Measurements from ENCODE around the gene KCNH1.

Gene KCNH1

DNA sequence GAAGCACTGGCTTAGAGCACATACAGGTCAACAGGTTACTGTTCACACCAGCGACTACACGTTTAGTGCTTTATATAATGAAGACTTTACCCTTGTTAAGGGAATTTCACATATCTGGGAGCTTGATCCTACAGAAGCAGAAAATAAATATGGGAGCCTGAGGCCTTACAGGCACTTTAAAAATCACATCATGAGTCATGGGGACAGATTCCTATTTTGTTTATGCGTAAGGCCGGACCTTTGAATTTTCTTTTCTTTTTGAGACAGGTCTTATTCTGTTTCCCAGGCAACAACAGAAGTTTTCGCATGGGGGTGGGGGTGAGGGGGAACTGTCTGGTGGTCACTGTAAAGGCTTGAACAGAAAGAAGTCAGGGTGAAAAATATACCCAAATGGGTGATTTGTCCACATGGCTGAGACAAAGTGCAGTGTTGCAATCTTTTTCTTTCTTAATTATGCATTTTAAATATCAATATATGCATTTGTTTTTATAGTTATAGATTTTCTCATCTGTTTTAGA, 276.7 kb downstream of the KCNH1 start:
- no peak for DNase-seq (ENCODE audit: low read depth)

DNA sequence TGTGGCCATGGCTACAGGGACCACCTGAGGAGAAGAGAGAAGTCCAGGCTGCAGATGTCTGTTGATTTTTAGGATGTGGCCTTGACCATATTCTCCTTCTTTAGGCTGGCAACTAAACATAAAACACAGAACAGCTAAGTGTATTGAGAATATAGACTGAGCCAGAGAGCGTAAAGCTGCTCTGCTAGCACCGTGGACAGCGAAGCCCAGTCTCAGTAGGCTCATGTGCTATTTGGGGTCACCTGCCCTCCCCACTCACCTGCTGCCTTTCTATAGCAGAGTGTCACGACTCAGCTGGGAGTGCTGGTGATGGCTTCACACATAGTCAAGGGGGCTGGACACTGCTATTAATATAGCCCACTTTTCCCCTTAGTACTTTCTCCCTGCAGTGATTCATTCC, 278.5 kb downstream of the KCNH1 start:
- DNase-seq (ENCODE audit: low read depth), result no peak

DNA sequence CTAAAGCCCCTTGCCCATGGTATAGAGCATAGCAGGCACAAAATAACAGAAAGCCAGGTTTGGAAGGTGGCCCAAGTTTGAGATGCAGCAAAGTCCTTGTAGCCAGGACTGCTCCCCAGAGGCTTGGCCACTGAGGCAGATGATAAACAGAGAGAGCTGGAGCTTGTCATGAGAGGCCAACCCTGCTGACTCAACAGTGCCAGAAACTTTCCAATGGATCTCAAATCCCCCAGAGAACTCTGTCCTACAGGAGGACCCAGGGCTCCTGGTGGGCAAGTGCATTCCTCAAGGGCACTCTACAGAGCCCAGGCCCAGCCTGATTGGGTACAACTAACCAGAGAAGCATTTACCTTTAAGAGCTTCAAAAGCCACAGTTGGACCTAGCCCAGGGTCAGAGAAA, 280.7 kb downstream of the KCNH1 start:
- no peak for DNase-seq (ENCODE audit: low read depth)

DNA sequence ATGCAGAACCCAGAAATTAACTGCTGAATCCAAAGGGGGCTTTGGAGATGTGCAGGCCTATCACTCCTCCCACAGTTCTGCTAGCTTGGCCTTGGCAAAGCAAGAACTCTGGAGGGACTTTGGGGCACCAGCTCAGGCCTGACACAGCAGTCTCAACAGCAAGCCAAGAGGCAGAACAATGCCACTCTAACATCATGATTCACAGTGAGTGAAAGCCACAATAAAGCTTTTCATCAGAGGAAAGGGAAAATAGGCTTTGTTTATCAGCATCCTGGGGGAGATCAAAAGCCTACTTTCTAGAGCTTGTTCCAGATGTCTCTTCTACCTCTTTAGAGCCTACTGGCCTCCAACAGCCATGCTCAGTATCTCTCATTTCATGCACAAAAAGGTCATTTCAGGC, 283.4 kb downstream of the KCNH1 start:
- no peak for DNase-seq (ENCODE audit: low read depth)

DNA sequence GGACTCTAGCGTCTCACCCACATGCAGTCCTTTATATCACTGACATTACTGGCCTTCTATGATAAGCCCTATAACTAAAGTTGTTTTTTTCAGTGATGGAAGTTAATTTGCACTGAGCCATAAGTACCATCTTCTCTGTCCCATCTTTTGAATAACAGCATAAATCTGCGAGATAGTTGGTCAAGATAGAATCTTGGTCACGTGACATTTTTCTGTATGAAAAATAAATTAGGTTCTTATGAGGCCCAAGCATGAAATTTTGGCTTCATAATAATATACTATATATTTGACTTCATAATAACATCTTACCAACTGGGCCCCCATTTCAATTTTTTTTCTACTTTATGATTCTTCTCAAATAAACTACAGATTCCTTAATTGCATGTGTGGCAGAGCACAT, 285.5 kb downstream of the KCNH1 start:
- no peak for DNase-seq (ENCODE audit: low read depth)

DNA sequence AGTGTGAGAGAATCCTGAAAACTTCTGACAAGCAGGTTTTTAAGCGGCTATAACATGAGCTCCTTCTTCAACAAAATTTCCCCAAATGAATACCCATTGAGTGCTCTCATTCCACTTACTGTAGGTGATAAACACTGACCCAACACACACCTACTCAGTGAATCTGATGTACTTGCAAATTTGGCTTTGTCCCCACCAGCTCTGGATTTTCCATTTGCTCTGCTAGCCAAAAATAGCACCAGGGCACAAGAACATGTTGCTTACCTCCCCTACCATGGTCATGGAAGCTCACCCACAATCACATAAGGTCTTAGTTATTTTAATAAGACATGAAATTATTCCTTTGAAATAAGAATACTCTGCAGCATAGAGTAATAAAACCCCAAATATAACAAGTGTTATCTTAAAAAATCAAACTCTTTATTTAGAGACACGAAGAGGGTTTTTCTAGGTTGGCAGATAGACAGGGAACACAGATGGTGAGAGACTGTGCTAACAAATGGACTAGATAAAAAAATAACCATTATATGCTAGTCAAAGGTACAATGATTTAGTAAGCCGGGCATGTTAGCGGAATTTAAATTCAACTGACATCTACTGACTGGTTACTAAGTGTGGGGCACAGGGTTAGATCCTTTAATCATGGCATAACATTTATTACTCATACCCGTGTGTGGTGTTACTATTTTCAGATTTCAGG, 291.9 kb downstream of the KCNH1 start:
- DNase-seq (ENCODE audit: low read depth), result no peak

DNA sequence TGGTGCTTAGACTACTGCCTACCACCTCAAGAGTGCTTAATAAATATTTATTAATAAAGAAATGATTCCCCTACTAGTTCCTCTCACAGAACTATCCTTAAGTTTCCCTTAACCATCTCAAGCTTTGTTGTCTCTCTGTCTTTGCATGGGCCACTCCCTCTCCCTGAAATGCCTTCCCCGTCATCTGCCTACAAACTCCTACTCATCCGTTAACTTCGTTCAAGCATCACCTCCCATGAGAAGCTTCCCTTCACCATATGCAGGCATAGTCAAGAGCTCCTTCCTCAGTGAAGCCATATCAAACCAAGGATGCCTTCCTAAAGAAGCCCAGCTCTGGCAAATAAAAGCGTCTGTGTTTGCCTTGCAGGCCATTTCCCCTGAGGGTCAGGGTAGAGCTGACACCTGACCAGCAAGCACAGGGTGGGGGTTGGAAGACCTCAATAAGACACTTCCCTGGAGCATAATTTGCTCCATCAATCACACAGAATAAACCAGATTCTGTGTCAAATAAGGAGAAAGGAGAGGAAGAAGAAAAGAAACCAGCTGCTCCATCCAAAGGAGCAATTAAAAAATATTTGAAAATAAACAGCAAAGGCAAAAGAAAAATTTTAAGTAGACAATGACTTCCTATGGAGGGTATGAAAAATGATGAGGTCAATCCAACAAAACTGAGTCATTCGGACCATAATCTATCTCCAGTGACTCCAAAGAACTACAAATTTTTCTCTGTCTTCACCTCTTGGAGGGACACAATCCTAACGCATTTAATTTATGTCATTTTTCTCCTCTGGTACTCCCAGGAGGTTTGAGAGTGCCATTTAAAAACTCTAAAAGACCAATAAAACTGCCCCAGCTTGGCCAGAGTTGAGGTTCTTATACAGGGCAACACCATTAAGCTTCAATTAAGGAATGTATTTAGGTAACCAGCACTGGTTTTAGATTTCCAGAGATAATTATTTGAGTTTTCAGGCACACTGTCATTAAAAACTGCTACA, 303.6 kb downstream of the KCNH1 start:
- DNase-seq (ENCODE audit: low read depth), result no peak

DNA sequence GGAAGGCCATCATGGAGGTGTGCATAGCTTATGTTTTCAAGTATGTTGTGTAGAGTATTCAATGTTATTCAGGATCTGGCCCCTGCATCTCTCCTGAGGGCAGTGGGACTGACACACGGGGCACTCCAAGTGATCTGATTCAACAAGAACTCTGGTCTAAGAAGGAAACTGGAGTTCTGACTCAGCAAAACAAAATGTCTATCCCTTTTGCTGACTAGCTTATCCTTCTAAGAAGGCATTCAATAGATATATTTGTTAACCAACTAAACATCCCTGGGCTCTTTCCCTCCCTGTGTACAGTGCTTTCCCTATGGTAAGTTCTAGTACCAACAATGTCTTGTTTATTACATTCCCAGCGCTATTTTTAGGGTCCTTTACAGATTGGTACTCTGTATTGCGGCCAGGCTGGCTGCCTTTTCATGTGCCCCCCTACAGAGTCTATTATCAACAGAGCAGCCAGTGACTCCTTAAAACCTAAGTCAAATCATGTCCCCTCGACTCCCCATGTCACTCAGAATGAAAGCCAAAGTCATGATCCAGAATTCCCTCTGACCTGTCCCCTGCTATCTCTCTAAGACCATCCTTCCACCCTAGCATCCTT, 304.9 kb downstream of the KCNH1 start:
- no peak for DNase-seq (ENCODE audit: low read depth)

DNA sequence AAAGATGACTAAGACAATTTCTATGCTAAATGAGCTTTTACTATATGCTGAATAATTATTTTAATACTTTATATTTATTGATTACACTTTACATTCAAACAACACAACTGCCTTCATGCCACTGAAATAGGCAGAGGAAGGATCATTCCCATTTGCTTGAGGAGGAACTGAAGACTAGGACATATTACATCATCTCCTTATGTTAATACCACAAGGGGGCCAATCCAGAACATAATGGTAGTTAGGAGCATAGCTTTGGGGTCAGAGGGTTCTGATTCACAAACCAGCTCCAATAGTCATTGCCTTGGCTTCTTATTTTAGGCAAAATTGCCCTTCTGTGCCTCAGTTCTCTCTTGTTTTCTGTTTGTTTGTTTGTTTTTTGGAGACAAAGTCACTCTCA, 306.5 kb downstream of the KCNH1 start:
- no peak for DNase-seq (ENCODE audit: low read depth)

DNA sequence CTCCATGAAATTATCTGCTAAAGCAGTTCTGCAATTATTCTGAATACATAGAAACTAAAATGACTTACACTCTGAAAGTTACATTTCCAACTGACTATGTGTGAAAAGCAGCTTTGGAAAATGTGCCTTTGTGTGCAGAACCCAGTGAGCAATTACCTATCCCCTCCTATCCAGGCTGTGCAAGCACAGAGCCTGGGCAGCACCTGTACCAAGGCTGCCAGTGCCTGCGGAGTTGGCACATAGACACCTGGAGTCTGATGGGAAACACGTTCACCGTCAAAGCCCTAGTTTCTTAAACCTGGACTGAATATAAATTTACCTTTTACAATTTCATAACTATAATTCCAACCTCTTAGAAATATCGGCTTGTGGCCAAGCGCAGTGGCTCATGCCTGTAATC, 307.3 kb downstream of the KCNH1 start:
- no peak for DNase-seq (ENCODE audit: low read depth)

DNA sequence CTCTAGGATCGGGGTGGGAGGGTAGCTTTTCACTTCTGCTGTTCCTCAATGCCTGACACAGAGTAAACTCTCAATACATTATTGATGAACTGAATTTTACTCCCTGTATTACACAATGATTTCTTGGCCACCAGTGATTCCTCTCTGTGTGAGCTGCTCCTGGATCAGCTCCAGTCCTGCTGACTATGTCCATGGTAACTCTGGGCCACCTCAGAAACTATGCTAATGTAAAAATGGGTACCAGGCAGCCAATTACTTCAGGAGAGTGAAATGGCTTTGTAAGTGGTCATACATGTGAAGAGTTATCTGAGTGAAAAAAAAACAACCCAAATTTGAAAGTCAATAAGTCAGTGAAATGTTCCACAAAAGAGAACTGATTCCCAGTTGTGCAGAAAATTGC, 311.0 kb downstream of the KCNH1 start:
- DNase-seq (ENCODE audit: low read depth), result no peak

DNA sequence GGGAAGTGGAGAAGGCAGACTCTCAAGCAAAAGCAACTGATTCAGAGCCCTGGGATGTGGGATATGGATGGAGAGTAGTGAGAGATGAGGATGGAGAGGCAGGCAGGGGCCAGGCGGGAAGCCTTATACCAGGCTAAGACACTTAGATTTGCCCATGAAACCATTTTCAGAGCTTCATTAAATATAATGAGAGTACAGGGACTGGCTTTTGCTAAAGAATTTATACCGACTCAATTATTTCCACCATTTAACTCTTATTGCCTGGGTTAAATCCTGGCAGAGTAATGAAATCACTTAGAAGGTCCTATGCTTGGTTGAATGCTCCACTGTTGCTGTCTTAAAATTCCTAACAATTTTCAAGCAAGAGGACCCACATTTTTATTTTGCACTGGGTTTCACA, 311.7 kb downstream of the KCNH1 start:
- DNase-seq (ENCODE audit: low read depth), result no peak

DNA sequence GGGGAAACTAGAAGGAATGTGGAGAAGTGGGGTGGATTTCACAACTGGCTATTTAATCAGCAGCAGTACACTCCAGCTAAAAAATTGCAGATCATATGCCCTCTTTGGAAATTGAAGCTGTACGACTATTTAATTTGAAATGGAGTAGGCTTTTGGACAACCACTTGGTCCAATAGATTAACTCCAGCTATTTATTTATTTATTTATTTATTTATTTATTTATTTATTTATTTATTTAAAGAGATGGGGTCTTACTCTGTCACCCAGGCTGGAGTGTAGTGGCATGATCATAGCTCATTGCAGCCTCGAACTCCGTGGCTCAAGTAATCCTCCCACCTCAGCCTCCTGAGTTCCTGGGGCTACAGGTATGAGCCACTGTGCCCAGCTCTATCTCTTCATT, 312.3 kb downstream of the KCNH1 start:
- DNase-seq (ENCODE audit: low read depth), result no peak

DNA sequence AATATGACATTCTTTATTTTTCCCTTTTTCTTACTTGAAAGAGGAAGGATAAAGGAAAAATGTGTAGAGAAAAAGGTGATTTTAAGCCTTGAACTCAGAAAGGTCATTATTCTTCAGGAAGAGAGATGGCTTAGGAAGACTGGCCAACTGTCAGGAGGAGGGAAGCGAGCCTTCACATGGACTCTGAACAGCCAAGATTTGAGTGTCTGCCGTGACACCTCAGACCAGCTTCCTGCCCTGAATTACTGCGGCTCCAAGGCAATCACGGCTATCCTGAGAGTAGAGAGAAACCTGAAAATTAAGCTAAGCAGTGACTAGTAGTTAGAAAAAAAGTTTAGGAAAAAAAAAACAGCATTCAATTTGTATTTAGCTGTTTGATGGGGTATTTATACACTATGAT, 314.7 kb downstream of the KCNH1 start:
- no peak for DNase-seq (ENCODE audit: low read depth)

DNA sequence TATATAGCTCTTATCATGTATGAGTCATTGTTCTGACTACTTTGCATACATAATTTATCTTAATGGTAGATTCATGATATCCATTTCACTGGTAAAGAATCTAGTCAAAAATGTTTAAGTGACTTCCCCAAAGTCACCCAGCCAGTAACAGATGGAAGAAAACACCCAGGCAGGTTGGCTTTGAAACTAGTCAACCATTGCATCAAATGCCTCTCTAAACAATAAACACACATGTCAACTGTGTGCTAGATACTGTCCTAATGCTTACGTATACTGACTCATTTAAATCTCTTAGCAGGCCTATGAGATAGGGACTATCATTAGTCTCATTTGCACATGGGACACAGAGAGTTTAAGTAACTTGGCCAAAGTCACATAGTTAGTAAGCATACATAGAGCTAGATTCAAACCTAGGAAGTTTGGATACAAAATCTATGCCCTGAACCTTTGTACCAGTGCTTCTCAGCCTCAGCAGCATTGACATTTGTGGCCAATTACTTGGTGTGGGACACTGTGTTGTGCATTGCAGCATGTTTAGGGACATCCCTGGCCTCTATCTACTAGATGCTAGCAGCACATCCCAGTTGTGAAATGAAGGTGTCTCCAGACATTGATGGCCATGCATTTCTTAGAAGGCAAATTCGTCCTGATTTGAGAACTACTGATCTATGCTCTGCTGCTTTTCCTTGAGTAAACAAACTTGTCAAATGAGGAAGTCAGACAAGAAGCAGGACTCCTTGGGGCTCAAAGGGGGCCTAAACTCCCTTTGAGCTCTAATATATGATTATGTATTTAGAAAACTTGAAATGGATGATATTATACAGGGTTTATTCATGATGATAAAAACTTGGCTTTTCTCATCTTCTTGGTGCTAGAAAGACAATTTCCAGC, 316.3 kb downstream of the KCNH1 start:
- no peak for DNase-seq (ENCODE audit: low read depth)

DNA sequence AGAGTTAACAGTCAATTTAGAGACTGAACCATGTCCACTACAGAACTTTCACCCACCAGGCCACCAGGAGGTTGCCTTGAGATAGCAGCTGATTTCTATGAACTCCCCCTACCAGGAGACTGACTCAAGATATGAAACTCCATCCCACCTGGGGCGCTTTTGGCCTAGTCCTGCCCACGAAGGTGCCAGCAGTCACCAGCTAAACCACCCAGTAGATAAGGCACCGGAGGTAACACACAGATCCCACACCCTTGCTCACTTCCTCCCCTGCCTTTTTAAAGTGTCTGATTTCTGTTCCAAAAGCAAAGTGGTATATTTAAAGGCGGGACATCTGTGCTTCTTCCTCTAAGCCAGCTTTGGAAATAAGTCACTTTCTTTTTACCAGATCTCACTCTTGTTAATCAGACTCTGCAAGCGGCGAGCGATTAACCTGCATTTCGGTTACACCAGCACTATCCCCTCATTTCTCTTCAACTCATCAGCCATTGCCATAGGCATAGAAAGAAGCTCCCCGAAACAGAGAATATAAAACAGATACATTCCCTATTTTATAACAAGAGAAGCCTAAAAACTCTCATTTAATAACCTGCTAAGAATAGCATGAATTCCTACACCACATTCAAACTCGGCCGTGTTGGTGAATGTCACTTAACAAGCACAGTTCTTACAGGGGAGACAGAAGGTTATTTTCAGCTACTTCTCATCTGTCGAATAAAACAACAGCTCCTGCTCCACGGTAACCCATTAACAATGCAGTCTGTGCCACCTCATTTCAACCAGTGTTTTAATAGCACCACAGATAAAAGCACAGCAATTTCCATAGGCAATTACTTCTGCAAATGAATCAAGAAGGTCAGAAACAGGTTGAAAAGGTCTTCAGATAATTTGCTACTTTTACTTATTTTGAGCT, 318.1 kb downstream of the KCNH1 start:
- no peak for DNase-seq (ENCODE audit: low read depth)

DNA sequence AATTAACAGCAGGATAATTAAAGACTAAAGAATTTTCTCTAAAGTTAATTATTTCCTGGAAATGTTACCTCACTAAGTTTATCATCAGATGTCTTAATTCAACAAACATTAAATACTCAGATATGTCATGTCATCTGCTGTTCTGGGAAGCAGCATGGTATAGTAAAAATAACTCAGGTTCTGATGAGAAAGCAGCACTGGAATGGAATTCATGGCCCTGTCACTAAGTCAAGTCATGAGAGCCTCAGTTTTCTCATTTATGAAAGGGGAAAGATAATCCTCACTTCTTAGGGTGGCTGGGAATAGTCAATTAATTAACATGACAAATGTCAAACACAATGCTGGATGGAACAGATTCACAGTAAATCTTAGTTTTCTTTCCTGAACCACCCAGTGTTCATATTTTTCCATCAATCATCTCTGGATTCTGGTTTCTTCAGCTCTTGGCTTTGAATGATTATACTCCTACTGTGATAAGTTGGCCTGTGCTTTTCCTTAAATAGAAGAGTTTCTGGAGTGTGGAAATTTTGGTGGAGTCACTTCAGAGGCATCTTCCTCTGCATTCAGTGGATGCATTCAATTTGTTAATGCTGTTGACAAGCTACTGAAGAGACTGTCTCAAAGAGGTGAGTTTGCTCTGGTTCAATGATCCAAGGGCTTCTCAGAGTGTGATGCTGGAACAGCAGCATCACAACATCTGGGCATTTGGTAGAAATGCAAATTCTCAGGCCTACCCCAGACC, 319.4 kb downstream of the KCNH1 start:
- DNase-seq (ENCODE audit: low read depth), result no peak

DNA sequence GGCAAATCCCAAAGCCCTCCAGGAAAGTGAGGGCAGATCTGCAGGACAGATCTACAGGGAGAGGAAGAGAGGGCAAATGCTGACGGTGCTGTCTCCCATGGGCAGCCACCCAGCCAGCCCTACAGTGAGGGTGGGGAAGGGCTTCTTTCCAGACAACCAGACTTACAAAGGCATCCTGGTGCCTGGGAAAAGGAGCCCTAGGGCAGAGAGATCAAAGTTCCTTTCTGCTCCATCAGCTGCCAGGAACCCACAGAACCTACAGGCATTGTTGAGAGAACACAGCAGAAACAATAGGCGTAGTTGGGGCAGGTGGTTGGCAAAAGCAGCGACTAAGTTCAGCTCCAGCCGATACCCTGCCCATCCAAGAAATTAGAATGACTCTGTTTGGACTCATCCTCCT, 332.4 kb downstream of the KCNH1 start:
- DNase-seq (ENCODE audit: low read depth), result no peak

DNA sequence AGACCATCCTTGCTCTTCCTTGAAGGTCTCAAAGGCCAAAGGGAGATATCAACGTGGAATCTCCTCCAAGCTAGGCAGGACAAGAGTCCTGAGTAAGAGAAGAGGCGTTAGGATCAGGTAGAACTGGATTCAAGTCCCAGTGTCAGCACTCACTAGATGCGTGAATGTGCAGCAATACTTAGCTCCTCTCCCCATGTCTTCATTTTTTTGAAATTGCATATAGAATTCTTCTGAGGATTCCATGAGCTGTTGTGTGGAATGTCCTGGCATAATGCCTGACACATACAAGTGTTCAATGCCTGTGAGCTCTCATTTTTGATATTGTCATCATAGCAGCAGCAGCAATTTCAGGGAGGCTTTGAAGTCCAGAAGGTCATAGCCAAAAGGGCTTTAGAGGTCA, 333.2 kb downstream of the KCNH1 start:
- DNase-seq (ENCODE audit: low read depth), result no peak

DNA sequence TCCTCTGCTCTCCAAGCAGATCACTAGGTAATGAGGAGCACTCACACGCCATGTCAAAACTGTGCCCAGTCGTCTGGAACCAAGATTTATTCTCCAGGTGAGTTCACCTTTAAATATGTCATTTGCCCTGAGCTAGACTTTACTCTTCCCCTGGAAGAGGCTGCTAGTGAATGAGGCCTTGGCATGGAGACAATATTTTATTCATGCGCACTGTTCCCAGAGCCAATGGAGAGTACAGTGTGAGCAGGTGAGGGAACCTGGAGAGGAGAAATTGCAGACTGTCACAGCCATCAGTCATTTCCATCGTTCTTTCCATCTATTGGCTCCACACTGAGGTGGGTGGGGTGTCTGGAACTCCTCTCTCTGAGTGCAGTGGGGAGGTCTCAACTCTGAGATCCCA, 333.6 kb downstream of the KCNH1 start:
- DNase-seq (ENCODE audit: low read depth), result no peak

Measured in GM04503 (cell line).